Vagina (tissue), 2 donors: ENCODE results near the gene CC2D1A.

Source experiments
- POLR2A ChIP-seq, 2 donors: fragments of 450-650 bp; IDR thresholded peaks; one replicate each; pipeline ENCODE4 v1.6.1; 2017; ENCODE audit warnings: antibody characterized with exemption in 2 of 2, mild to moderate bottlenecking in 2 of 2, moderate library complexity in 2 of 2
- POLR2AphosphoS5 ChIP-seq, 2 donors: sonication (generic); formaldehyde crosslinking; IDR thresholded peaks; one replicate each; pipeline ENCODE4 v1.9.0; 2017; ENCODE audit warnings: antibody characterized with exemption in 2 of 2, mild to moderate bottlenecking in 2 of 2, low read depth in 1 of 2; ENCODE audit not compliant: insufficient read depth in 1 of 2
- TF ChIP-seq, protein P1 (sequence below), 3 experiments: fragments of 450-650 bp in 2 of 3; fragments of 200-600 bp in 1 of 3; sonication (generic) in 1 of 3; IDR thresholded peaks; one replicate each; pipeline ENCODE4 v1.5.1; 2017 to 2019; ENCODE audit warnings: antibody characterized with exemption in 3 of 3, mild to moderate bottlenecking in 2 of 3, moderate library complexity in 2 of 3

DNA sequence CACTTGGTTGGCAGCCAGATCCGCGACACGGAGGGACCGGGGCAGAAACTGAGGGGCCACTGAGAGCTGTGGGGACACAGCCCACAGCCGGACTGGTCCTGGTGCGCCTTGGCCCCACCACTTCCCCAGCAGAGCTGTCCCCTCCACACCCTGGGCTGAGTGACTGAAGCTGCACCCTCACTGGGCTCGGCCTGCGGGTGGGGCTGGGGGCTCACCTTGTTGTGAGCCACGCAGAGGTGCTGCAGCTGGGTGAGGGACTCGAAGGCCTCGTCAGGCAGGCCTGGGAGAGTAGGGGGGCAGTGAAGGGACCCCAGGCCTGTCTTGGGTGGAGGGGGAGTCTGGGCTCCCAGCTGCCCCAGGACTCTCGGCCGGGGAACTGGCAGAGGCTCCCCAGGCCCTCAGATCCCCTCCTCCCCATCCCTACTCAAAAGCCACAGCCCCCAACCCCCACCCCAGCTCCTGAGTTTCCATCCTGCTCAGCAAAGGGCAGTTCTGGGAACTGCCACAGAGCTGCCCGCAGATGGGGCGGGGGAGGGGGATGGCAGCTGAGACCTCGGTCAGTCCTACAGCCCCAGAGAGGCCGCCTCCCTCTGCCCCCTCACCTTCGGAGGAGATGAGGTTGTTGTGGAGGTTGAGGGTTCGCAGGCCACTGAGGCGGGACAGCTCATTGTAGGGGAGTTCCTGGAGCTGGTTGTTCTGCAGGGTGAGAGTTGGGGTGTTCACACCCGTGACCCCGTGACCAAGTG is 29.9 kb downstream of the CC2D1A start:
- TF ChIP-seq POLR2A (IDR thresholded peaks at IDR 0.05) (no peak), POLR2AphosphoS5 (IDR thresholded peaks at IDR 0.05; ENCODE audit: insufficient read depth in 1 of 2, low read depth in 1 of 2) (no peak)
- TF ChIP-seq, protein P1, sequence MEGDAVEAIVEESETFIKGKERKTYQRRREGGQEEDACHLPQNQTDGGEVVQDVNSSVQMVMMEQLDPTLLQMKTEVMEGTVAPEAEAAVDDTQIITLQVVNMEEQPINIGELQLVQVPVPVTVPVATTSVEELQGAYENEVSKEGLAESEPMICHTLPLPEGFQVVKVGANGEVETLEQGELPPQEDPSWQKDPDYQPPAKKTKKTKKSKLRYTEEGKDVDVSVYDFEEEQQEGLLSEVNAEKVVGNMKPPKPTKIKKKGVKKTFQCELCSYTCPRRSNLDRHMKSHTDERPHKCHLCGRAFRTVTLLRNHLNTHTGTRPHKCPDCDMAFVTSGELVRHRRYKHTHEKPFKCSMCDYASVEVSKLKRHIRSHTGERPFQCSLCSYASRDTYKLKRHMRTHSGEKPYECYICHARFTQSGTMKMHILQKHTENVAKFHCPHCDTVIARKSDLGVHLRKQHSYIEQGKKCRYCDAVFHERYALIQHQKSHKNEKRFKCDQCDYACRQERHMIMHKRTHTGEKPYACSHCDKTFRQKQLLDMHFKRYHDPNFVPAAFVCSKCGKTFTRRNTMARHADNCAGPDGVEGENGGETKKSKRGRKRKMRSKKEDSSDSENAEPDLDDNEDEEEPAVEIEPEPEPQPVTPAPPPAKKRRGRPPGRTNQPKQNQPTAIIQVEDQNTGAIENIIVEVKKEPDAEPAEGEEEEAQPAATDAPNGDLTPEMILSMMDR (IDR thresholded peaks at IDR 0.05) = no peak
